ENCODE data around the gene CALR3. TPM values are rescaled to one million over a fixed set of nuclear protein-coding genes. Genes with fewer than 3 reads are reported as not detected.
"Not testable (repeated sequence)": the region's sequence is repeated elsewhere in the genome, so short reads cannot be mapped to it uniquely, and the experiment has no call there.

CALR3 gene
- total RNA-seq, 1 donor from 2014 or later, result not detected

DNA sequence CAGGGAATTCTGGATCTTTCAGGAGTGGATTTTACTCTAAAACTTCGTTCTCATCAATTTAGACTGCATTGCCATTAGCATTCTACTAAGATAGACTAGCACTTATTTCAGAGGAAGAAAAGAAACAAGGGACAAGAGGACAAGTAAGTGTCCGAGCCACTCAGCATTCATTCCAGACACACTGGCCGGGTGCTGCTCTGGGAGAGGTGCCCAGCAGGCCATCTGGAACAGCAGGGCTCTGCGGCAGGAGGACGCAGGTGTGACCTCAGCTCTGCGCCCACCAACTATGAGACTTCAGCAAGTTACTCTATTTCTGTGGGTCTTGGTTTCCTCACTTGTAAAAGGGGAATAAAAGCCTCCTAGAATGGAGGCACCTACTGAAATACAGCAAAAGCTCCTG lies 28.4 kb downstream of the CALR3 start:
- H3K4me3 ChIP-seq (ENCODE audit: low read depth, low read length), result no peak overlapping the region
- no peak for DNase-seq (ENCODE audit: low read depth)
- TF ChIP-seq, protein P1, sequence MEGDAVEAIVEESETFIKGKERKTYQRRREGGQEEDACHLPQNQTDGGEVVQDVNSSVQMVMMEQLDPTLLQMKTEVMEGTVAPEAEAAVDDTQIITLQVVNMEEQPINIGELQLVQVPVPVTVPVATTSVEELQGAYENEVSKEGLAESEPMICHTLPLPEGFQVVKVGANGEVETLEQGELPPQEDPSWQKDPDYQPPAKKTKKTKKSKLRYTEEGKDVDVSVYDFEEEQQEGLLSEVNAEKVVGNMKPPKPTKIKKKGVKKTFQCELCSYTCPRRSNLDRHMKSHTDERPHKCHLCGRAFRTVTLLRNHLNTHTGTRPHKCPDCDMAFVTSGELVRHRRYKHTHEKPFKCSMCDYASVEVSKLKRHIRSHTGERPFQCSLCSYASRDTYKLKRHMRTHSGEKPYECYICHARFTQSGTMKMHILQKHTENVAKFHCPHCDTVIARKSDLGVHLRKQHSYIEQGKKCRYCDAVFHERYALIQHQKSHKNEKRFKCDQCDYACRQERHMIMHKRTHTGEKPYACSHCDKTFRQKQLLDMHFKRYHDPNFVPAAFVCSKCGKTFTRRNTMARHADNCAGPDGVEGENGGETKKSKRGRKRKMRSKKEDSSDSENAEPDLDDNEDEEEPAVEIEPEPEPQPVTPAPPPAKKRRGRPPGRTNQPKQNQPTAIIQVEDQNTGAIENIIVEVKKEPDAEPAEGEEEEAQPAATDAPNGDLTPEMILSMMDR (conservative IDR thresholded peaks at IDR 0.05; ENCODE audit: low read depth, low read length), result no peak

DNA sequence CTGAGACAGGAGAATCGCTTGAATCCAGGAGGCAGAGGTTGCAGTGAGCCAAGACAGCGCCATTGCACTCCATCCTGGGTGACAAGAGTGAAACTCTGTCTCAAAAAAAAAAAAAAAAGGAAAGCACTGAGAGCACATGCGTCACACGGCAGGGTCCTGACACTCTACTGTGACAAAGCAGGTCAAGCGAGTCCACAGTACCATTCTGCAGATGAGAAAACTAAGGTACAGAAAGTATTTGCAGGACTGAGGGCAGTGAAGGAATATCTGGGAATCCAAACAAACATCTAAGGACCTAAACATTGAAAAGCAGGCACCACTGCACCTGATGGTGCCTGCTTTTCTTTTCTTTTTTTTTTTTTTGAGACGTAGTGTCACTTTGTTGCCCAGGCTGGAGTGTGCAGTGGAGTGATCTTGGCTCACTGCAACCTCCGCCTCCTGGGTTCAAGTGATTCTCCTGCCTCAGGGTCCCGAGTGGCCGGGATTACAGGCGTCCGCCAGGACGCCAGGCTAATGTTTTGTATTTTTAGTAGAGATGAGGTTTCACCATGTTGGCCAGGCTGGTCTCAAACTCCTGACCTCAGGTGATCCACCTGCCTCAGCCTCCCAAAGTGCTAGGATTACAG lies 29.1 kb downstream of the CALR3 start:
- H3K4me3 ChIP-seq (ENCODE audit: low read depth, low read length); DNase-seq (ENCODE audit: low read depth): not testable (repeated sequence)

DNA sequence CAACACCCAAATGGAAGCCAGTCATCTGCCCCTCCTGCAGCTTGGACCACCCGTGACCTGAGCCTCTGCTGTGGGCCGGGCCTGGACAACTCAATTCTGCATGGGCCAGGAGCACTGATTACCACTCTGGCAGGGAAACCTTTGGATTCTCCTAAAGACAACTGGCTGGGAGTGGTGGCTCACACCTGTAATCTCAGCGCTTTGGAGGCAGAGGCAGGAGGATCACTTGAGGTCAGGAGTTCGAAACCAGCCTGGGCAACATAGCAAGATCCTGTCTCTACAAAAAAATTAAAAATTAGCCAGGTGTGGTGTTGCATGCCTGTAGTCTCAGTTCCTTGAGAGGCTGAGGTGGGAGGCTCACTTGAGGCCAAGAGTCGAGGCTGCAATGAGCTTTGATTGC lies 30.7 kb downstream of the CALR3 start:
- no peak for DNase-seq (ENCODE audit: low read depth)
- TF ChIP-seq, protein P1 (conservative IDR thresholded peaks at IDR 0.05; ENCODE audit: low read depth, low read length), result no peak
- H3K4me3 ChIP-seq (ENCODE audit: low read depth, low read length), result no peak overlapping the region

DNA sequence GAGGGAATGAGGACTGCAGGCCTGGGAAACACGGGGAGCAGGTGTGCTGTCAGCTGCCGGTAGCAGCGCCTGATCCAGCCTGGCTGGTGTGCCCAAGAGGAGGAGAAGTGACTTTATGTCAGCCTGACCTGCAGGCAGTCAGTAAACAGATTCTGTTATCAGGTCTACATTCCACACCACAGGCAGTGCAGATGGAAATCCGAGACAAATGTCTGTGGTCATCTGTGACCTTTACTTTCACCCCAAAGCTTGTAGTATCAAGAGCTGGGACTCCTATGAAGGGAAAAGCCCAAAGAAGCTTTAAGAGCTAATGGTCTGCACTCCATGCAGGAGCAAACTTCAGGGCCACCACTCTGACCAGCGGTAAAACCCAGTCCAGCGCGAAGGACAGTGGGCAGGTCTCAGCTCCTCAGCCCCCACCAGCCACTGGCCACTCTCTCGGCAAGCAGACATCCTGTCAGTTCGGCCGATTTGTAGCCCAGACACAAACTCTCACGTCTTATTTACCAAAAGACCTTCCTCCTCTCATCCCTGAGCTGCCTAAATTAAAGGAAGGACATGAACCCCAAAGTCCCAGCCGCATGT lies 31.9 kb downstream of the CALR3 start:
- no peak for DNase-seq (ENCODE audit: low read depth)
- no peak overlapping the region for H3K4me3 ChIP-seq (ENCODE audit: low read depth, low read length)
- TF ChIP-seq, protein P1 (conservative IDR thresholded peaks at IDR 0.05; ENCODE audit: low read depth, low read length), result no peak

DNA sequence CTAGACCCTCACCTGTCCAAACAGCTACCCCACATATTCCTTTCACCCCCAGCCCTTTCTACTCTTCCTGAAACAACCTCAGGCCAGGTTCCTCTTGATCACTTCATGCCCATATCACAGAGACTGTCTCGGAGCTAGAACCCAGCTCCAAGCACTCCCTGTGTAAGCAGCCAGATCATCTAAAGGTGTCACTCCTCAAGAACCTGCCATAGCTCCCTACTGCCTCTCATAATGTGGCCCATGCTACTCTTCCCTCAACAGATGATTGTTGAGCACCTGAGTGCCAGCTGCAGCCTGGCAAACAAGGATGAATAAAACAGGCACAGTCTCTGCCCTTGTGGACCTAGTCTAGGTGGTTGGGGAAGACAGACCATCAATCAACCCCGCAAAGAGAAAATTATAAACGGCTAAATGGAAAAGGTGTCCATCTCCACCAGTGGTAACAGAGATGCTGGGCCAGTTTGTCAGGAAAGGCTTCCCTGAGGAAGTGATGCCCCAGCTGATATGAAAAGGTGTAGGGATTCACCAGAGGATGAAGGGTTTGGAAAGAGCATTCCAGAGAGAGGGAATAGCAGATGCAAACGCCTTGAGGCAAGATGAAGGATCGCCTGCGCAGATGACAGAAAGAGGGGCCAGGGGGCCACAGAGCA lies 32.5 kb downstream of the CALR3 start:
- no peak overlapping the region for H3K4me3 ChIP-seq (ENCODE audit: low read depth, low read length)
- TF ChIP-seq, protein P1 (conservative IDR thresholded peaks at IDR 0.05; ENCODE audit: low read depth, low read length), result no peak
- DNase-seq (ENCODE audit: low read depth), result no peak

DNA sequence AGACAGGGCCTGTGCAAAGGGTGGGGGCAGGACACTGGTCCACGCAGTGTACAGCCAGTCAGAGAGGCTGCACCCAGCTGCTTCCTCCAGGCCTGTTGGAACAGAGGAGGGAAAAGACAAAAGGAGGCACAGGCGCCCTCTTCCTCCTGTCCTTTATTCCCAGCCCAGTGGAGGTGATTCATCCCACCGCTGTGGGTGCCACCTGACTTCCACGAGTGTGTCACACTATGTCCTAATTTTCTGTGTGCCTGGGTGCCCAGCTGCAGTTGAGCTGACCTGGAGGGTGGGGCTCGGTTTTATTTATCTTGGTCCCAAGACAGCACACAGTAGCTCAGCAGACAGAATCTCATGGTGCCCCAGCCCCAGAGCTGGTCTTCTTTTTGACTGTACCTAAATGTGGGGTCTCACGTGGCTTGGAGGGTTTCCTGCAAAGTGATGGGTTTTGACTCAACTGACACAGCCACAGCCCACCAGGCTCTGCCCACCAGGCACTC lies 33.2 kb downstream of the CALR3 start:
- DNase-seq (ENCODE audit: low read depth), result no peak
- no peak overlapping the region for H3K4me3 ChIP-seq (ENCODE audit: low read depth, low read length)
- TF ChIP-seq, protein P1 (conservative IDR thresholded peaks at IDR 0.05; ENCODE audit: low read depth, low read length), result no peak

DNA sequence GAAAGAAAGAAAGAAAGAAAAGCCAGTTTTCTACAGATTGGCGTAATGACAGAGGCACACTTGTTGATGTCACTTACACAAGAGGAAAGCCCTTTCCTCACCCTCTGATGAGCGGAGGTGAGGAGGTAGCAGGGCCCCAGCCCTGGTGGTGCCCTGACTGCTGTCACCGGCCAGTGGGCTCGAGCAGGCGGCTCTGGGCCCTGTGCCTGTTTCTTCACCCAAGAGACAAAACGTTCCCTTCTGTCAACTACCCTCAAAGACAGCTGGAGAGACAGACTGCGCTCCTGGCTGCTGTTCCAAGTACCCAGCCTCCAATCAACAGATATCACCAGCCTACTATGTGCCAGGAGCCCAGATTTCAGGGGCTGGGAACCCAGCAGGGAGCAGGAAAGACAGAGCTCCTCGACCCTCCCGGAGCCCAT lies 34.3 kb downstream of the CALR3 start:
- TF ChIP-seq, protein P1 (conservative IDR thresholded peaks at IDR 0.05; ENCODE audit: low read depth, low read length), result no peak
- no peak for DNase-seq (ENCODE audit: low read depth)
- H3K4me3 ChIP-seq (ENCODE audit: low read depth, low read length), result no peak overlapping the region
